Mammary epithelial cell (primary cell): Measurements from ENCODE around the gene ATP7A.

Experiments used
- CTCF ChIP-seq, 2 donors: IDR thresholded peaks in 1 of 2; conservative IDR thresholded peaks in 1 of 2; 2 replicates each; pipeline ENCODE4 v1.5.1; 2011 to 2012; ENCODE audit warnings: inconsistent platforms in 2 of 2, low read length in 2 of 2, mild to moderate bottlenecking in 2 of 2, control low read depth in 1 of 2, low read depth in 1 of 2; ENCODE audit not compliant: insufficient read depth in 1 of 2; ENCODE audit errors: extremely low read depth in 1 of 2
- EZH2 ChIP-seq: IDR thresholded peaks from 2 replicates; pipeline ENCODE4 v1.6.1; 2012; ENCODE audit warnings: low read length, inconsistent platforms, borderline replicate concordance

- TF ChIP-seq CTCF (conservative IDR thresholded peaks at IDR 0.05 in 1 of 2, IDR thresholded peaks at IDR 0.05 in 1 of 2; ENCODE audit: extremely low read depth in 1 of 2, insufficient read depth in 1 of 2, low read depth in 1 of 2, low read length in 2 of 2), result no peak
- TF ChIP-seq EZH2, result no peak
Observed at GRCh38 chrX:77969538-77969937, 59.0 kb downstream of the ATP7A start, which contains the start of gene PGAM4.
